A549 (cell line): Measurements from ENCODE around the gene WASHC3.

Experiments used
- CHD2 ChIP-seq: fragments of 150-350 bp; IDR thresholded peaks from 2 replicates; pipeline ENCODE4 v1.6.1; 2014; ENCODE audit warnings: low read length; ENCODE audit not compliant: partially characterized antibody
- EHMT2 ChIP-seq: fragments of 200-600 bp; sonication (generic); IDR thresholded peaks from 2 replicates; pipeline ENCODE4 v1.6.1; 2016; ENCODE audit warnings: antibody characterized with exemption, low read depth, mild to moderate bottlenecking, moderate library complexity
- PHF8 ChIP-seq: fragments of 200-600 bp; sonication (generic); IDR thresholded peaks from 2 replicates; pipeline ENCODE4 v1.6.1; 2016; ENCODE audit warnings: low read depth, mild to moderate bottlenecking, antibody characterized with exemption, moderate library complexity, borderline replicate concordance
- TF ChIP-seq, protein P1 (sequence below): fragments of >200 bp; sonication (Bioruptor Twin); formaldehyde crosslinking; IDR thresholded peaks from 3 replicates; pipeline ENCODE4 v1.5.1; 2016

DNA sequence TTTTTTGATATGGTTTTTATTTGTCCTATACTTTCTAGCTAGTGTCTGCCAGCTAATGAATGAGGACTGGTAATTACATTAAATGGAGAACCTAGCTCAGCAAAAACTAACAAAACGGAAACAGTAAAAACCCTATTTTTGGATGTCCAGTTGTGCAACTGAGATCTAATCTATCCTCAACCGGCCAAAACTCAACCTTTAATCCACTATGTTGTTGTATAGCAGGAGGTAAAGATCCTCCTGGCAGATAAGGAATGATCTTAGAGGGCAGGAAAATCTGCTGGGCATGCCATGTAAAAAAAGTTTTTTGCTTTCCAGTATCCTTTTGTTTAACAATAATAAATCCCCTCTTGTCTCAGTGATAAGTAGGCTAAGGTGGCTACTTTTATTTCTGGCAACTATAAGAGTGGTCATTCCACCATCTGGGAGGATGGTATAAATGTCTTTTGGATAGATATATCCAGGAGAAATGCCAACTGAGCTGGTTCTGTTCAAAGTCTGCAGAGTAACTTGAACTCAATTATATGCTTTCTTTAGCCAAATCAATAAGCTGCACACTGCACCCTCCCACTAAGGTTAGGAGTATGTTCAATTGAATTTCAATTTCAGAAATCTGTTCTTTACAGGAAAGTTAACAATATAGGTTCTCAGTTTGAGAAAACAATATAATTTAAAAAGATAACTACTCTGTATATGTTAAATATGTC is 40.1 kb downstream of the WASHC3 start:
- TF ChIP-seq EHMT2 (no peak), PHF8 (no peak), CHD2 (no peak)
- TF ChIP-seq, protein P1, sequence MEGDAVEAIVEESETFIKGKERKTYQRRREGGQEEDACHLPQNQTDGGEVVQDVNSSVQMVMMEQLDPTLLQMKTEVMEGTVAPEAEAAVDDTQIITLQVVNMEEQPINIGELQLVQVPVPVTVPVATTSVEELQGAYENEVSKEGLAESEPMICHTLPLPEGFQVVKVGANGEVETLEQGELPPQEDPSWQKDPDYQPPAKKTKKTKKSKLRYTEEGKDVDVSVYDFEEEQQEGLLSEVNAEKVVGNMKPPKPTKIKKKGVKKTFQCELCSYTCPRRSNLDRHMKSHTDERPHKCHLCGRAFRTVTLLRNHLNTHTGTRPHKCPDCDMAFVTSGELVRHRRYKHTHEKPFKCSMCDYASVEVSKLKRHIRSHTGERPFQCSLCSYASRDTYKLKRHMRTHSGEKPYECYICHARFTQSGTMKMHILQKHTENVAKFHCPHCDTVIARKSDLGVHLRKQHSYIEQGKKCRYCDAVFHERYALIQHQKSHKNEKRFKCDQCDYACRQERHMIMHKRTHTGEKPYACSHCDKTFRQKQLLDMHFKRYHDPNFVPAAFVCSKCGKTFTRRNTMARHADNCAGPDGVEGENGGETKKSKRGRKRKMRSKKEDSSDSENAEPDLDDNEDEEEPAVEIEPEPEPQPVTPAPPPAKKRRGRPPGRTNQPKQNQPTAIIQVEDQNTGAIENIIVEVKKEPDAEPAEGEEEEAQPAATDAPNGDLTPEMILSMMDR = no peak
